CD4-positive, alpha-beta T cell treated with Interferon gamma for 1 hour (primary cell): ENCODE data around the gene VEGFA.
"Not testable (repeated sequence)": the region's sequence is repeated elsewhere in the genome, so short reads cannot be mapped to it uniquely, and the experiment has no call there.

Experiments used
- DNase-seq: peaks from one replicate; pipeline ENCODE4 v3.0.0-alpha.2; 2020

Gene VEGFA

DNA sequence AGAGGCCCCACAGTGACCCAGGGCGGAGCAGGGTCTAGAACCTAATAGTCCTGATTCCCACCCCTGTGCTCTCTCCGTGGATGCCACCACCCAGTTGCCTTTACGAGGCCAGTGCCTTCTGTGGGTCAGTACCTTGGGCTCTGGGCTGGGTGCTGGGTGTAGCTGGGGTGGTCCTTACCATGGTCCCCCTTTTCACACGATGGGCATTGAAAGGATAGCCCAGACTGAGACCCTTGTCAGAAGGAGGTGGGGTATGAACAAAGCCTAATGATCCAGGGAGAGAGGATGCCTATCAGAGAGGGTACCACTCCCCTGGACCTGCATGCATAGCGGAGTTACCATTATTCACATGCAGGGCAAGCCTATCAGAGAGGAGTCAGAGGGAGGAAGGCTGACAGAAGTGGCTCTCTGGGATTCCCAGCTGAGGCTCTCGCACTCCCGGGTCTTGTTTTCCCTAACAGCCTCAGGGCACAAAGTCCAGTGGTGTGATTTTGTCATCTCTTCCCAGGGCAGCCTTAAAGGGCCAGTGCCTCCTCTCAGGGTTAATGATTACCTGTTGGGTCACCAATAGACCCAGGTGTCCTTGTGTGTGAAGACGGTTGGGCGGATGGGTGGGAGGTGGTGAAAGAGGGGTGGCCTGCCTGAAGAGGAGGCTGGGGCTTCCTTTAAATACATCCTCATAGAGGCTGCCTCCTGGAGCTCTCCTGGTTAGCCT is 36.2 kb downstream of the VEGFA start:
- DNase-seq: no peak

GRCh38 chr6:43806758-43807227 is 36.8 kb downstream of the VEGFA start:
- DNase-seq: no peak

DNA sequence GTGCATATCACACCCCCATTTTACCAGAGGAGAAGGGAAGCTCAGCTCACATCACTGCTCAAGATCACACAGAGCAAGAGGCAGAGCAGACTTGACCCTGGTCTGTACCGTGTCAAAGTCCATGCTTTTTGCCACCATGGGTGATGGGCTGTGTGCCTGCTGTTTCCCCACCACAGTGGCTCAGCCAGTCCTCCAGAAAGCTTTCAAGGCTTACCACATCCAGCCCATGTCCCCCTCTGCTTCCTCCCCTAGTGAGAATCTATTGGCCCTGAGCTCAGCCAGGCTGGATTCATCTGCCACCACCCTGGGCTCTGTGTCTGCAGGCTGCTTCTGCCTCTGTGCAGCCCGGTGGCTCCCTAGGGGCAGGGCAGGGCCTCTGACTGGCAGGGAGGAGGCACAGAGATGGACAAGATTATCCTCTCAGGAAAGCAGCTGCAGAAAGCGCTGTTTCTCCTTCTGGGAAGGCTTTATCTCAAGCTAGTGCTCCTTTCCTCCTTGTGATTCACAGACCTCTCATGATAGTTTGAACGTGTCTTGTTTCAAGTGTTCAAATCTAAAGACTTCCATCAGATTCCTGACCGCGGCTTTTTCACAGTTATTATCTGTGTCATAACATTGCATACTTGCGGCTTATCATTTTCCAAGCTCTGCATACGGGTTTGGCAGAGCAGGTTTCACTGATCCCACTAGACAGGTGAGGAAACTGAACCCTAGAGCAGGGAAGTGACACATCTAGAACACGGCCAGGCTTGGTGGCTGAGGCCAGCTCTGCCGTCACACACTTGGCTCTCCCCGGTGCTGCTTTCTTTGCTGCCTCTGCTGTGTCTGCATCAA is 37.4 kb downstream of the VEGFA start:
- DNase-seq: no peak

- DNase-seq: no peak
These were observed 38.4 kb downstream of the VEGFA start for GRCh38 chr6:43808412-43808811.

GRCh38 chr6:43809417-43810305 is 39.6 kb downstream of the VEGFA start:
- DNase-seq: no peak

DNA sequence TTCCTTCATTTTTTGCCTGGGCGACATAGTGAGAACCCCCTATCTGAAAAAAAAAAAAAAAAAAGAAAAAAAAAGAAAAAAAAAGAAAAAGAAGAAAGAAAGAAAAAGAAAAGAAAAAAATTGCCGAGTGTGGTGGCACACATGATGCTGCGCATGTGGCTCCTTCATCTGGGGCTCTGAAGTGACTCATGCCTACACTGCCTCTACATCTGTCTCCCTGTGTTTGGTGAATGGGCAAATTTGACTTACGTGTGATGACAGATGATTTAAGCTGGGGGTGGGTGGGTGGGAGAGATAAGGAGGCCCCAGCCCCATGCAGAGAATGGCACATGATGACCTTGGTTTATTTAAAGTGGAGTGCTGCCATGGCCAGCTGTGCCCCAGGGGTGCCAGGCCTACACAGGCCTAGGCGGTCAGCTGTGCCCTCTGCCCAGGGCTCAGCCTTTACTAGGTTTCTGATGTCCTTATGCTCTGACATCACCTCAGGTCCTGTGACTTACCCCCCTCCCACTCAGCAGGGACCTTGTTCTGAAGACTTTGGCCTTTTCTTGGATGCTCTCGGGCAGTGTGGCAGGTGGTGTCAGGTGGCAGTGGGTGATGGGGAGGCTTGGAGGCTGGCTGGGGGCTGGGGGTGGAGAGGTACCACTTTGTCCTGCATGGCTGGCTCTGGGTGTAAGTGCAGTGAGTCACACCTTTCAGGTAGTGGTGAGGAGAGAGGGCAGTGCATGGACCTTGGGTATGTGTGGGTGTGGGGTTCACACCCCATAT is 41.1 kb downstream of the VEGFA start:
- DNase-seq: no peak

DNA sequence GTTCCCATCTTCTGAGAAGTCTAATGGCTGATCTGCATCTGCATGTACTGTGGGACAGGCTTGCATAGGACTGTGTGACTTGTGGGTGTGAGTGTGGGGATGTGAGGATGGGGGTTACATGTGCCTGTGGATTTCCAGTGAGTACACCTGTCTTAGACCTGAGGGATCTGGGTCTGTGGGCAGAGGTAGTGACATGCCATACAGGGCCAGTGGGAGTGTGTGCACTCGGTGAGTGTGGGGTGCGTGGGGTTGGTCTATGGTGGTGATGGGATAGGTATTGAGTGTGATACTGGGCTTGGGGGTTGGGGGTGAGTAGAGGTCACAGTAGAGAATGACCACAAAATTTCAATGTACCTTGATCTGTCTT is 41.7 kb downstream of the VEGFA start:
- DNase-seq: no peak

- peak; percentile 39 for DNase-seq
These were observed 43.0 kb downstream of the VEGFA start for GRCh38 chr6:43812850-43813578.

GRCh38 chr6:43814111-43814510 is 44.1 kb downstream of the VEGFA start:
- no peak for DNase-seq

GRCh38 chr6:43814865-43815264 is 44.9 kb downstream of the VEGFA start:
- DNase-seq: no peak

- DNase-seq: peak; percentile 43
These were observed 47.2 kb downstream of the VEGFA start for GRCh38 chr6:43817192-43817591.

- DNase-seq: not testable (repeated sequence)
These were observed 49.0 kb downstream of the VEGFA start for GRCh38 chr6:43818973-43819372.

DNA sequence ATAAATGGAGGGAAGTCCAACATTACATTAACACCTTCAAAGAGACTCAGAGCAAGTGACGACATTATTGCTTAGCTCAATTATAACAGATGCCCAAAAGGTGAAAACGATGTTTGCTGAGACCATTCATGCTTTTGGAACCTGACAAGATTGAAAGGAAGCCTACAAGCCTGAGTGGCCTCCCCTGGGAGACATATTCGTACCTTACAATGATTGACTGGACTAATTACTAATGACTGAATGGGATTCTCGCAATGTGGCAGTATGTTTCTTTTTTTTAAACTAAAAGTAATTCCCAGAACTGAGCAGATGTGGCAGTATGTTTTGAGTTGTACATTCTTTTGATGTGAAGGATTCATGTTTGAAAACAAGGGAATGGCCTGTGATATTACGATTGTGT is 49.9 kb downstream of the VEGFA start:
- no peak for DNase-seq

DNA sequence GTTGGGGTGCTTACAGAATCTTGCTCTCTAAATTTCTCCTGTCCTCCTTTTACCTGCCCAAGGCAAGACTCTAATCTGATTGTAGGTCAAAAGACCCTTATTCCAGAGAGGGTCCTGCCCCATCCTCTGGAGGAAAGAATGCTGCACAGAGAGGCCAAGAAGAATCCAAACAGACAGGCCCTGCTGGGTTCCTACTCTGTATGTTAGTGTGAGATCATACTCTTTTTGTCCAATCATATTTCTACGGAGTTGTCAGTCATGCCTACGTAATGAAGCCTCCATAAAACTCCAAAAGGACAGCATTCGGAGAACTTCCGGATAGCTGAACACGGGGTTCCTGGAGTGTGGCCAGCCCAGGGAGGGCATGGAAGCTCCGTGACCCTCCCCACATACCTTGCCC is 50.5 kb downstream of the VEGFA start:
- no peak for DNase-seq

- no peak for DNase-seq
These were observed 51.3 kb downstream of the VEGFA start for GRCh38 chr6:43821101-43821886.

- DNase-seq: no peak
These were observed 53.4 kb downstream of the VEGFA start for GRCh38 chr6:43823390-43823789.

GRCh38 chr6:43823879-43824702 is 54.1 kb downstream of the VEGFA start:
- peak; percentile 11 for DNase-seq

DNA sequence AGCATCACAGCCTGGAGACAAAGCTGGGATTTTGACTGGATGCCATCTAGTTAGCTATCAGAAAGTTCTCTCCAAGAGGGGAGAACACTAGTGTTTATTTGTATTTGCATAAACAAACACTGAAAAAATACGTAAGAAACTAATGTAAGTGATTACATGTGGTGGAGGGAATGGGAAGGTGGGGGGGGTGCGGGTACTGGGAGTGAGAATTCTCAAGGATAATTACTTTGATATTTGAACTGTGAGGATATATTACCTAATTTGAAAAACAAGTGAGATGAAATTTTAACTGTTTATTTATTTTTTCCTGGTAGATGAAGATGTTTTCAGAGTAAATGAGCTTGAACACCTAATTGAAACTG is 54.7 kb downstream of the VEGFA start:
- no peak for DNase-seq

DNA sequence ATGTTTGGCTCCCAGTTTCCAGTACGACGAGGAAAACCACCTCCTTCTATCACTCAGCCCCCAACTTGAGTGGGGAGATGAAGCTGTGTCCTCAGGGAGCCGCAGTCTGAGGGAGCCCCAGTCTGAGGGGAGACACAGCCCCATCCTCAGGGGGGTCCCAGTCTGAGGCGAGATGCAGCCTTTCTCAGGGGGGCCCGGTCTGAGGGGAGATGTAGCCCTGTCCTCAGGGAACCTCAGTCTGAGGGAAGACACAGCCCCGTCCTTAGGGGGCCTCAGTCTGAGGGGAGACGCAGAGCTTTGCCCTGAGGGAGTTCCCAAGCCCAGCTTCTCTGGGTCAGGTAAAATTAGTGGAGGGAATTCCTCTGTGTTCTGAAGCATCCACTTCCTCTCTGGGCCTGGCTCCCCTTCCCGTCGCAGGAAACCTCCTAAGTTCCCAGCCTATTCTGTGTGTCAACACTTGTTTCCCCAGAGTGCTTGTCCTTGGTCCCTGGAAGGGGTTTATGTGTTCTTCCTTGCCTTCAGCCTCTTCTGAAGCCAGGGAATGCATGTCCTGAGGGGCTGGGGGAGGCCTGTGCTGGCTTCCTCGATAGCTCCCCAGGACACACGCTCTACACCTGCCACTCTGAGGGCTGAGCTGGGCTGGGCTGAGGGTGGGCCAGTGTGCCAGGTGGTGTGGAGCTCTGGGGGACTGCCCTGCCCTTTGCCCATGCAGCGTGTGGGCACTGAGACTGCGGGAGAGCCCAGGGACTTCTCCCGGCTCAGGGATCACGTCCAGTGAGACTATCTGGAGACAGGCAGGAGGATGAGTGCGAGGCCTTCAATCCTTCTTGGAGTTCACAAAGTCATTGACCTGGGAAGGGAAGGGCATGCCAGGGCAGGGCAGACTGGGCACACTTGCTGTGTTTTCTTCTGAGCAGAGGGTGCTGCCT is 55.4 kb downstream of the VEGFA start:
- no peak for DNase-seq
